Left lung (tissue), 10 donors: ENCODE results near the gene SELENOV. TPM values are rescaled to one million over a fixed set of nuclear protein-coding genes. Genes with fewer than 3 reads are reported as not detected.

Experiments
- ATAC-seq: fragments of 200-7000 bp; cut with Tn5 transposase; one replicate; pipeline ENCODE4 v1.9.1; 2020; ENCODE audit warnings: moderate library complexity
- DNase-seq, 4 donors: peaks; one replicate each; pipeline ENCODE4 v3.0.0-alpha.2; 2013 to 2020
- H3K27ac ChIP-seq, 2 donors: fragments of 200-600 bp; sonication (generic) in 1 of 2; one replicate each; pipeline versions ENCODE4 v1.5.0 to v1.8.0; 2020 to 2021
- H3K27me3 ChIP-seq, 2 donors: fragments of 200-600 bp; sonication (generic) in 1 of 2; one replicate each; pipeline versions ENCODE4 v1.5.0 to v1.8.0; 2020 to 2021
- H3K36me3 ChIP-seq, 2 donors: fragments of 200-600 bp; sonication (generic) in 1 of 2; one replicate each; pipeline versions ENCODE4 v1.5.0 to v1.8.0; 2020 to 2021
- H3K4me1 ChIP-seq, 2 donors: fragments of 200-600 bp; one replicate each; pipeline ENCODE4 v1.8.0; 2021
- H3K4me3 ChIP-seq, 2 donors: fragments of 200-600 bp; sonication (generic) in 1 of 2; one replicate each; pipeline versions ENCODE4 v1.5.0 to v1.8.0; 2020 to 2021; ENCODE audit warnings: mild to moderate bottlenecking in 1 of 2
- H3K9me3 ChIP-seq, 2 donors: fragments of 200-600 bp; sonication (generic) in 1 of 2; one replicate each; pipeline versions ENCODE4 v1.5.0 to v1.8.0; 2020 to 2021
- CTCF ChIP-seq, 2 donors: fragments of 200-600 bp; sonication (generic) in 1 of 2; IDR thresholded peaks; one replicate each; pipeline versions ENCODE4 v1.5.0 to v1.8.0; 2021; ENCODE audit warnings: antibody characterized with exemption in 2 of 2
- intact Hi-C, 2 donors: fragments of 100-400 bp; cut with DNase I; formaldehyde crosslinking; loops; one replicate each; pipeline versions ENCODE4 v1.11.2 to v1.14.2; 2022
- polyA plus RNA-seq, 6 donors: library from polyadenylated mRNA; unstranded; fragments of 120-200 nt; gene quantifications; one replicate each; pipeline ENCODE4 v1.2.1, GENCODE V29; 2013; ENCODE audit not compliant: insufficient read length in 6 of 6
- total RNA-seq, 2 donors: library from RNA; stranded (reverse); fragmentation: NEBNext Ultra II Directional; extraction: Animal tissue kit (Norgen Biotek cat#: 25700); gene quantifications; one replicate each; pipeline ENCODE4 v1.2.1, GENCODE V29; 2021
- donor health status: DM: no; HTN: yes; CAD: no.
- donor health status: DM: no; HTN: no; CAD: no.

SELENOV gene
- total and polyA plus RNA-seq, 8 donors = 0.18 to 0.64 (median 0.34) TPM; not detected in 2

GRCh38 chr19:39517432-39517831 lies 2.5 kb downstream of the SELENOV start:
- ATAC-seq = no peak
- peaks cover 5 to 16% of the 10 kb centered on the region in 2 donors for H3K4me1 ChIP-seq
- H3K27me3 ChIP-seq = peaks cover 45 to 70% of the 10 kb centered on the region in 2 donors
- H3K36me3 ChIP-seq = no peaks in the 10 kb centered on the region
- no peaks in the 10 kb centered on the region for H3K9me3 ChIP-seq
- TF ChIP-seq CTCF (IDR thresholded peaks at IDR 0.05) = no peak
- no peak overlapping the region for H3K27ac ChIP-seq
- H3K4me3 ChIP-seq = no peak overlapping the region
- intact Hi-C loops = no loop called here
- DNase-seq = no peak

GRCh38 chr19:39518458-39518857 lies 3.5 kb downstream of the SELENOV start:
- H3K27ac ChIP-seq = no peak overlapping the region
- H3K9me3 ChIP-seq = no peaks in the 10 kb centered on the region
- H3K27me3 ChIP-seq = peaks cover 38 to 59% of the 10 kb centered on the region in 2 donors
- H3K36me3 ChIP-seq = no peaks in the 10 kb centered on the region
- intact Hi-C loops = no loop called here
- peaks cover 5 to 16% of the 10 kb centered on the region in 2 donors for H3K4me1 ChIP-seq
- no peak for TF ChIP-seq CTCF (IDR thresholded peaks at IDR 0.05)
- H3K4me3 ChIP-seq = no peak overlapping the region
- ATAC-seq (no peak), DNase-seq (no peak)

GRCh38 chr19:39518975-39519374 lies 4.0 kb downstream of the SELENOV start:
- intact Hi-C loops = no loop called here
- no peak for DNase-seq
- Histone ChIP-seq H3K27ac (no peak overlapping the region), H3K4me3 (no peak overlapping the region), H3K27me3 (peaks cover 33 to 54% of the 10 kb centered on the region in 2 donors), H3K9me3 (no peaks in the 10 kb centered on the region), H3K4me1 (peaks cover 5 to 16% of the 10 kb centered on the region in 2 donors), H3K36me3 (no peaks in the 10 kb centered on the region)
- no peak for ATAC-seq
- TF ChIP-seq CTCF (IDR thresholded peaks at IDR 0.05) = no peak

GRCh38 chr19:39520541-39521484 lies 5.9 kb downstream of the SELENOV start:
- Histone ChIP-seq H3K36me3 (no peaks in the 10 kb centered on the region), H3K27me3 (peaks cover 14 to 36% of the 10 kb centered on the region in 2 donors)
- DNase-seq = no peak

More at GRCh38 chr19:39520541-39521484, 5.9 kb downstream of the SELENOV start:
- Histone ChIP-seq H3K4me1 (peaks cover 0 to 4% of the 10 kb centered on the region in 2 donors), H3K4me3 (no peak overlapping the region), H3K9me3 (no peaks in the 10 kb centered on the region), H3K27ac (no peak overlapping the region)
- no peak for ATAC-seq
- intact Hi-C loops = no loop called here
- TF ChIP-seq CTCF (IDR thresholded peaks at IDR 0.05) = no peak
